GM08714 (cell line): ENCODE results near the gene KLF2.

Experiments used
- H3K4me3 ChIP-seq: fragments of 200-500 bp; sonication (Bioruptor generic); 2 replicates; pipeline ENCODE4 v1.5.1; 2014; ENCODE audit warnings: mild to moderate bottlenecking, low read length, inconsistent platforms
- ZNF274 ChIP-seq: IDR thresholded peaks from 2 replicates; pipeline ENCODE4 v1.6.1; 2012; ENCODE audit warnings: mild to moderate bottlenecking, low read depth, low read length

Gene KLF2

GRCh38 chr19:16369306-16369663, 44.7 kb downstream of the KLF2 start:
- TF ChIP-seq ZNF274, result no peak
- no peak overlapping the region for H3K4me3 ChIP-seq

DNA sequence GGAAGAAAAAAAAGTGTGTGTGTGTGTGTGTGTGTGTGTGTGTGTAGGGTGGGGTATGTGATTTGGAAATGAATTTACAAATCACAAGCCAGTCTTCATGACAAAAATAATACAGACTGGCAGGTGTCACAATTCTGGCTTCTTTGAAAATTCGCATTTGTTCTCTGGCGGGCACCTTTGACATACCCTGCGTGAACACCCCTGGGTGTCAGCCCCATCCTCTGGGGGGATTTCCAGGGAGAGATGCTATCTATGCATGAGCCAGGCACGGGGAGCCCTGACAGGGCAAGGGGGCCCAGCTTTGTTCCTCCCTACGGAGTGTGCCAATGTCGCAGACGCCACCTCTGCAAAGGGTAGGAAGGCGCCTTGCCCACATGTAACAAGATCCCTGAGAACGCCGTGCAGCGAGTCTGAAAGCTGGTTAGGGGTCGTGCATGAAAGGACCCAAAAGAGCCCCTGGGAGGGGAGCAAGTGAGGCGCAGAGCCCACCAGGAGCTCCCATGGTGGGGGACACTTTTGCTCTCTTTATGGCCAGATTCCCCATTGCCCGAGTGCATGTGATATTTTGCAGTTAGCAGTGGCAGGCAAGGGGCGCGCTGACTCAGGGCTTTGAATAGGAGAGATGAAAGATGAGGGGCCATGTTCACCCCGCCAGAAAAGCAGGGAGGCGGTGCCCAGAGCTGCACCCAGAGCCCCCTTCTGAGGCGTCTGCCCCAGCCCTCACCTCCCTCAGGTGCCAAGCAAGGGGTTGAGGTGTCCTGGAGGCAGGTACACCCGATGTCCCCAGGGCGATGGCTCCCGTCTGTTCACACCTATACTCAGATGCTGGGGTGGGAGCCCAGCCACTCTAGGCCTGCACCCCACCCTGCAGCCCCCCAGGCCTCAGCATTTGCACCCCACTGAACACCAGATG, 45.3 kb downstream of the KLF2 start:
- H3K4me3 ChIP-seq, result no peak overlapping the region
- TF ChIP-seq ZNF274, result no peak

DNA sequence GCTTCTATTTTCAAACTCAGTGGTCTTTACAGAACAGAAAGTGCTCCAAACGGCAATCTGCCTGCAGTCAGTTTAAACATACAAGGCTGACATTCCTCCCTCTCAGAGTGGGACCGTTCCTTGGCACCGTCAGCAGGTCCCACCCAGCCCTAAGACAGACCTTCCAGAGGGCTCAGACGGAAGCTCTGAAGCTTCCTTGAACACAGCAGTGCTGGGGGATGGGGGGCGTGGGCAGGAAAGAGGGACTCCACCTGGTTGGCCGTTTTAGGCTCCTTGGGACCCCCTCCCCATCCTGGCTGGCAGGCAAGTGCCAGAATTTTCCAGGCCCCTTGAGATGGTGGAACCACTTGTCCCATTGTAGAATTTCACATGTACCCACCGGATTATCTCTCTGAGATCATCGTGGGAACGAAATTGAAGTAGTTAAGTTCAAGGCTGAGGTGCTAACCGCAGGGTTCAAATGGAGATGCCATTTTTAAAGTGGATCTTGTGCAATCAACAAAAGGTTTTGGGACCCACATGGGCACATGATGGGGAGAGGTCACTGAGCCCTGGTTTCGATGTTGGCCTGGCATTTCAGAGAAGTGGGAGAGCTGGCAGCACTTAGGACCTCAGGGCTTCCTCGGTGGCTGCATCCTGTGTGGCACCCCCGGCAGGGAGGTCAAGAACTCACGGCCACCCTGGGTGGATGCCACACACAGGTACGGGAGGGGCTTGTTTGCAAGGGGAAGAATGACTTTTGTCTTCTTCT, 46.2 kb downstream of the KLF2 start:
- H3K4me3 ChIP-seq, result no peak overlapping the region; the same call in 1 of the 2 replicates
- TF ChIP-seq ZNF274, result no peak

DNA sequence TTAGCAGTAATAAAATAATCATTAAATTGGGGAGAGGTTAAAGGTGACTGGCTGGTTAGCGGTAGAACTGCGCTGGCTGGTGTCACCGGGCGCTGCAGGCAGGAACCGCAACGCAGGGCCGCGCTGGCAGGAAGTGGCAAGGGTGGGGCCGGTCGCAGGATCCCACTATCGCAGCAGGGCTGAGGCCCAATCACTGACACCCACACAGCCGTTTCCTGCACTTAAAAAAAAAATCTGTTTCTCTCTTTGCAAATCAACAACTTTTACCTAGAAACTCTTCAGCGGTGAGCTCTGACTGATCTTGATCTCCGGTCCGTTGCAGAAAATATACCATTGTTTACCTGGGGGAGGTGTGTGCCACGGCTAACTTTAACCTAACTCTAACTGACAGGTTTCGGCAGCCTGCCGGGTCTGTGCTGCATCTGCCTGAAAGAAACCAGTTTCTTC, 46.9 kb downstream of the KLF2 start:
- no peak overlapping the region; the same call in 1 of the 2 replicates for H3K4me3 ChIP-seq
- TF ChIP-seq ZNF274, result no peak

DNA sequence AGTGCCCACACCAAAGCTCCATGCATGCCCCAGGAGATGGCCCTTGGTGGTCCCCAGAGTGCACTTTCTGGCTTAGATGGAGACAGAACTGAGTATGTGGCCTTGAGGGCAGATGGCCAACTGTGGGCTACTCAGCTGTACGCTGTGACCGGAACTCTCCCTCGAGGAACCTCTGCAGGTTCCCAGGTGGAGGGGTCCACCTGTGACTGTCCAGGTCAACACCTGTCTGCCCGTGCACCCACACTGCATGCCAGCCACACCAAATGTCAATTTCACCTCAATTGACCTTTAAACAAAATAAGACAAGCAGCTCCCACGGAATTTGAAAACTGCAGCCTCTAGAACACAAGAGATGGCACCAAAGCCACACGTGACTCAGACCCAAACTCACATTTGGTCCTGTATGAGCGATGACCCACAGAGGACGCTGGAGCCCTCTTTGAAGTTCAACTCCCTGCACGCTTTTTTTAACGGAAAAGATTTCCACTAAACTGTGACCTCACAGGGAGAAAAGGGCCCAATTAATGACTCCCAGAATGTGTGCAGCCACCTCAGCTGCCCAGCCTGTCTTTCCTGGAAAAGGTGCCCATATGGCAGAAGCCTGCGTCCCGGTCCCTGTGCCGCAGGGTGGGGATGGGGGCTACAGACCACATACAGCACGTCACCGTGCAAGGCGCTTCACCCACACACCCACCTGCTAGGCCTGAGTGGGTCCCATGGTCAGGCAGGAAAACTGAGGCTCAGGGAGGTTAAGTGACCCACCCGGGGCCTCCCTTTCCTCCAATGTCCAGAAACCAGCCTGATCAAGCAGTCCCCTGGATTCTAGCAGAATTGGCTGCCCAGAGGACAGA, 47.7 kb downstream of the KLF2 start:
- no peak overlapping the region; the same call in 1 of the 2 replicates for H3K4me3 ChIP-seq
- no peak for TF ChIP-seq ZNF274

DNA sequence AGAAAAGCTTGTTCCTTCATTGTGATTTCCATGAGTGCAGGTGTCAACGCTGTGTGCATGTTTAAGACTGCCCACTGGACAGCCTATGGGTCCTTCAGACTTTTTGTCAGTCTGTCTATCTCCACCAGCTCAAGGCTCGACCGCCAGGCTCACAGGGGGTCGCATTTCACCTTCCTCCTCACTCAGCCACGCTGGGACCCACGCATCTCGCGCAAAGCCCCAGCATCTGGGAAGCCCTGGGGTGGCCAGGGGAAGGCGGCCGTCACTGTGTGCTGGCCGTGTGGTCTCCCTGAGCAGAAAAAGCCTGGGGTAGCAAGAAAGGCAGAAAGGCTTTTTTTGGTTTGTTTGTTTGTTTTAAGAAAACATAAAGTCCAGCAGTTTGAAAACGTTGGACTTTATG, 48.5 kb downstream of the KLF2 start:
- TF ChIP-seq ZNF274, result no peak
- no peak overlapping the region for H3K4me3 ChIP-seq

DNA sequence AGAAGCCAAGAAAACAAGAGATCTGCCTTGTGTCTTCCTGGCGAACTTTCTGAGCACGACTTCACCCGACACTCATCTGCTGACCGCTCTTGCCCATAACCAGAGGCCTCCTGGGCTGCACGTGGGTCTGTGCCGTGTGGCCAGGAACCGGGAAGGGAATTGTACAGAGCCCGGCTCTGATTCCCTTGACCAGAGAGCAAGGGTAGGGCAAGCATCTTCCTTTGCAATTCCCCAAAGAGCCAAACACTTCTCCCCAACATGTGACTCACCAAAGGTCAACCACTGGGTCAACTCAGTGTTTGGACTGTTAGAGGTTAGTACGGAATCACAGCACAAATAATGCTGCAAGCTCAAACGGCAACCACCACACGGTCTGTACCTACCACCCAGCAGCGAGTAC, 48.9 kb downstream of the KLF2 start:
- no peak overlapping the region for H3K4me3 ChIP-seq
- no peak for TF ChIP-seq ZNF274

DNA sequence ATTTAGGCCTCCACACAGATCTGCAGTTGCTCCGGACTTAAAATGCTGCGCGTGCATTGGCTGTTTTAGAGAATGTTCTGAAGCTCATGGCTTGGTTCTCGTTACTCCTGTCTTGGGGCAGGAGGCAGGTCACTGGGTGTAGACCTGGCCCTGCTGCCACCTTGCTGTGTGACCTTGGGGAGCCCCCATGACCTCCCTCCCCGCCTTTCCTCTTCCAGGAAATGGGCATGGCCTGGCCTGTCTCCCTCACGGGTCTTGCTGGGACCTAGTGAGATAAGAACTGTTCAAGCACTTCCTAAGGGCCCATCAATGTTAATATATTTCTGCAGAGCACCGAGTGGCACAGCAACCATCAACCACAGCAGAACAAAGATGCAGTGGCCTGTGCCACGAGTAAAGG, 49.4 kb downstream of the KLF2 start:
- no peak overlapping the region for H3K4me3 ChIP-seq
- no peak for TF ChIP-seq ZNF274

DNA sequence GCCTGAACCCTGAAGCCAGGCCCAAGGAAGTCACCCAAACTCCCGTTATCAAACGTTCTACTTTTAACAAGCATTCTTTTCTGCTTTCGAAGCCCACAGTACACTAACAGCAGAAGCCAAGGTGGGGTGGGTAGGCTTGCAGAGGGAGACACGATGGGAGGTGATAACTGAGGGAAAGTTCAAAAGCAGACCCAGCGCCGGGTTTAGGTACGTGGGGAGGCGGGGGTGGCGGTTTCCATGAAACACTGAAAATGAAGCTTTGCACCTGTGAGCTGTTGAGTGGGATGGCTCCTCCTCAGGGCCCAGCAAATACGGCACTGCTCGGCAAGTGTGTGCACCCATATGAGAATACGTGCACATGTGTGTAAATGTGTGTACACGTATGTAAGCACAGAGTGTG, 49.8 kb downstream of the KLF2 start:
- TF ChIP-seq ZNF274, result no peak
- no peak overlapping the region for H3K4me3 ChIP-seq

GRCh38 chr19:16375157-16375935, 50.7 kb downstream of the KLF2 start:
- no peak for TF ChIP-seq ZNF274
- no peak overlapping the region for H3K4me3 ChIP-seq

GRCh38 chr19:16375936-16376185, 51.2 kb downstream of the KLF2 start:
- H3K4me3 ChIP-seq, result no peak overlapping the region
- TF ChIP-seq ZNF274, result no peak

- no peak for TF ChIP-seq ZNF274
- no peak overlapping the region for H3K4me3 ChIP-seq
These were observed 51.6 kb downstream of the KLF2 start for GRCh38 chr19:16376241-16376640.

GRCh38 chr19:16376649-16377048, 52.0 kb downstream of the KLF2 start:
- no peak overlapping the region for H3K4me3 ChIP-seq
- no peak for TF ChIP-seq ZNF274

- H3K4me3 ChIP-seq, result no peak overlapping the region
- TF ChIP-seq ZNF274, result no peak
These were observed 52.9 kb downstream of the KLF2 start for GRCh38 chr19:16377521-16377920.
